HG03060 (cell line): Measurements from ENCODE around the gene PLEKHJ1.
"Not testable (repeated sequence)": the region's sequence is repeated elsewhere in the genome, so short reads cannot be mapped to it uniquely, and the experiment has no call there.

ENCODE experiments used
- ATAC-seq: cut with Tn5 transposase; IDR thresholded peaks from one replicate; pipeline ENCODE4 v1.9.1; 2021; ENCODE audit warnings: low read depth, moderate number of reproducible peaks; ENCODE audit not compliant: unreplicated experiment

PLEKHJ1 gene, protein sequence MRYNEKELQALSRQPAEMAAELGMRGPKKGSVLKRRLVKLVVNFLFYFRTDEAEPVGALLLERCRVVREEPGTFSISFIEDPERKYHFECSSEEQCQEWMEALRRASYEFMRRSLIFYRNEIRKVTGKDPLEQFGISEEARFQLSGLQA

DNA sequence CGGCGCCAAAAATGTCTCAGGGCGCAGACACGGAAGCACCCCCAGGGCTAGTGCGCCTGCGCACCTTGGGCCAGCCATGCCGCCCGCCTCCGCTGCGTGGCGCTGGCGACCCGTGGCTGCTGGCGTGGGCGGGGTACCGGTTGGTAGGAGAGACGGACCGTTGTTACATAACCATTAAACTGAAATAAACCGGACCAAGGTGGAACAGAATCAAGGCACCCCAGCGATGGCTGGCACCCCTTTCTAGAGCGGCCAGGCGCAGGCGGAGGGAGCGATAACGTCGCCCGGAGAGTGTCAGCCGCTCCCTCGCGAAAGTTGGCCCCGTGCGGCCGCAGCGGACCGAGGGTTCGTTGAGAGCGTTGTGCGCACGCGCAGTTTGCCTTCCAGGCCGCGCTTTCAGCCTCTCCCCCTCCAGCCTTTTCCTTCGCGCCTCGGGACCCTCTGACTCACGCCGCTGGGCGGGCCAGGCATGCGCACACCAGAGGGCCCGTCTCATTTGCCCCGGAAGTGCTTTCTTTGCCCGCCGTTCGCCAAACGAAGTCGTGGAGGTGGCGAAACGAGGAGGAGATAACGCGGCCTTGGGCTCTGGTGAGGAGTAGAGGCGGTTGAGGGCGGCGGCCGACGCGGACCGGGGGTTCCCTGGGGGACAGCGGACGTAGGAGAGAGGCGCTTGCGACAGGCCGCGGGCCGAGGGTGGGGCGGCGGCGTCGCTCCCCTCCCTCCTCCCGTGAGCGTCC, at the start of gene PLEKHJ1, which contains the start of gene SF3A2:
TSS of gene PLEKHJ1 (minus strand) at position 16 of the 737 bp plus-strand sequence. CDS start 81 bp downstream, outside the sequence.
TSS of gene SF3A2 (plus strand) at position 511 of the 737 bp plus-strand sequence. CDS start 6,595 bp downstream, outside the sequence.
- ATAC-seq, result peak; percentile 61

DNA sequence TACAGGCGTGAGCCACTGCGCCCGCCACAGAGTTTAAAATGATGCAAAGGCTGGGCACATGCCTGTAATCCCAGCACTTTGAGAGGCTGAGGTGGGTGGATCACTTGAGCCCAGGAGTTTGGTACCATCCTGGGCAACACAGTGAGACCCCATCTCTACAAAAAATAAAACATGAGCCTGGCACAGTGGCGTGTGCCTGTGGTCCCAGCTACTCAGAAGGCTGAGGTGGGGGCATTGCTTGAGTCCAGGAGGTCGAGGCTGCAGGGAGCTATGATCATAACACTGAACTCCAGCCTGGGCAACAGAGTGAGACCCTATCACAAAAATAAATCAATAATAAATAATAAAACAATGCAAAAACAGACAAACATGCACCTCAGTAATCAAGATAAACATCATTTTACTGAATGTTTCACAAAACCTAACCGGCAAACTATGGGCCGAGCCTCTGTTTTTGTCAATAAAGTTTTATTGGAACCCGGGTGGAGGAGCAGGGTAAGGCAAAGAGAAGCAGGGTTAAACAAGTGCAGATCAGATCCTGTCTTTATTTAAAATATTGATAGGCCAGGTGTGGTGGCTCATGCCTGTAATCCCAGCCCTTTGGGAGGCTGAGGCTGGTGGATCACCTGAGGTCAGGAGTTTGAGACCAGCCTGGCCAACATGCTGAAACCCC, 47.8 kb upstream of the PLEKHJ1 start:
- no peak for ATAC-seq

DNA sequence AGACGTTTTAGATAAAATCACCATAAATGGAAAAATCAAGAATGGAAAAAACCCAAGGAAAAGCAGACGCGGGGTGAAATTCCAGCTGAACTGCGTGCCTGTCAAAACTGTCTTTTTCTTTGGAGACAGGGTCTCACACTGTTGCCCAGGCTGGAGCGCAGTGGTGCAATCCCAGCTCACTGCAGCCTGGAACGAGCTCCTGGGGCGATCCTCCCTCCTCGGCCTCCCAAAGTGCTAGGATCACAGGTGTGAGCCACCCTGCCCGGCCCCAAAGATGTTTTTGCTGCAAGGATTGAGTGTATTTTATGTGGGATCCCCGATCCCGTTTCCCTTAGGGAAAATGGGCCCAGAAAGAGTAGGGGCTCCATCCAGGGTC, 46.7 kb upstream of the PLEKHJ1 start:
- ATAC-seq, result no peak

DNA sequence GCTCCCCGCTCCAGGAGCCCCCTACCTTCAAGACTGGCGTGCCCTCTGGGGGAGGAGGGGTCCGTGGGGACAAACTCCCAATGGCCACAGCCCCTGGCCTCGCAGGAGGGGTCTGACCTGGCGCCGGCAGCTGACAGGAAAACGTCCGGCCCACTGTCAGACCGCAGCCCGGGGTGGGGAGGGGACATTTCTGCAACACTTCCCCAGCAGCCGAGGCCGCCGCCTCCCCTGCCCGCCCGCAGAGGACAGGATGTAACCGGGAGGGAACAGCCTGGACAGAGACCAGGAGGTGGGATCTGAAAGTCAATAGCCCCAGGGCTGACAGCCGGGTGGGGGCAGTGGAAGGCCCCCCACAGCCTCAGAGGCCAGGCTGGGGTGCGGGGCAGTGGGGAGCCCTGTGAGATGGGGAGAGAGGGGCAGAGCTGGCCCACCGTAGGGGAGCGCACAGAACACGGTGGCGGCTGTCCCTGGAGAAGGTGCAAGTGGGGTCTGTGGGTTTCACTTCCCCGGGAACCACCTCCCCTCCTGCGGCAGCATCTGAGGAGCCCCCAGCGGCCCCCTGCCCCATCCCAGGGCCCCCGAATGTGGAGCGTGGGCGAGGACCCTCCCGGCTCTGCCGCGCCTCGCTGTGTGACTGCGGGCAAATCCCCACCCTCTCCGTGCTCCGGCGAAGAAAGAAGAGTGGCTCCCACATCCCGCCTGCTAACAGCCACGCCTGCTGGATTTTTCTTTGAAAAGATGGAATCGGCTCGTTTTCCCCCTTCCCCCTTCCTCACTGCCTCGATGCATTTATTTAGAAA, 46.1 kb upstream of the PLEKHJ1 start, which contains the start of gene PEAK3:
TSS of gene PEAK3 (minus strand) at position 114 of the 800 bp plus-strand sequence. CDS start 1,244 bp downstream, outside the sequence.
- no peak for ATAC-seq

DNA sequence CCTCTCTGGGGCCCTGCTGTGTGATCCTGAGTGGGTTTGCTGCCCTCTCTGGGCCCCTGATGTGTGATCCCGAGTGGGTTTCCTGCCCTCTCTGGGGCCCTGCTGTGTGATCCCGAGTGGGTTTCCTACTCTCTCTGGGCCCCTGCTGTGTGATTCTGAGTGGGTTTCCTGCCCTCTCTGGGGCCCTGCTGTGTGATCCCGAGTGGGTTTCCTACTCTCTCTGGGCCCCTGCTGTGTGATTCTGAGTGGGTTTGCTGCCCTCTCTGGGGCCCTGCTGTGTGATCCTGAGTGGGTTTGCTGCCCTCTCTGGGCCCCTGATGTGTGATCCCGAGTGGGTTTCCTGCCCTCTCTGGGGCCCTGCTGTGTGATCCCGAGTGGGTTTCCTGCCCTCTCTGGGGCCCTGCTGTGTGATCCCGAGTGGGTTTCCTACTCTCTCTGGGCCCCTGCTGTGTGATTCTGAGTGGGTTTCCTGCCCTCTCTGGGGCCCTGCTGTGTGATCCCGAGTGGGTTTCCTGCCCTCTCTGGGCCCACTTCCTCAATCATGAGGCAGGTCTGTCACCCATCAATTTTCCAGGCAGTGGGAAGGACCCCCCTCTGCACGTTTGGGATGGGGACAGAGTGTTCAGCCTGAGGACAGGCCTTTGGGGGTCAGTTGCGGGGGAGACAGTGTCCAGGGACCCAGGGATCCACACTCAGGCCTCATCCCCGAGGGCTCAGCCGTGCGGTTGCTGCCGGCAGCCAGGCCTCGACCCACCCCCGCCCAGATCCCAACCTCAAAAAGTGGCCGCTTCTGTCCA, 45.3 kb upstream of the PLEKHJ1 start:
- ATAC-seq, result not testable (repeated sequence)

DNA sequence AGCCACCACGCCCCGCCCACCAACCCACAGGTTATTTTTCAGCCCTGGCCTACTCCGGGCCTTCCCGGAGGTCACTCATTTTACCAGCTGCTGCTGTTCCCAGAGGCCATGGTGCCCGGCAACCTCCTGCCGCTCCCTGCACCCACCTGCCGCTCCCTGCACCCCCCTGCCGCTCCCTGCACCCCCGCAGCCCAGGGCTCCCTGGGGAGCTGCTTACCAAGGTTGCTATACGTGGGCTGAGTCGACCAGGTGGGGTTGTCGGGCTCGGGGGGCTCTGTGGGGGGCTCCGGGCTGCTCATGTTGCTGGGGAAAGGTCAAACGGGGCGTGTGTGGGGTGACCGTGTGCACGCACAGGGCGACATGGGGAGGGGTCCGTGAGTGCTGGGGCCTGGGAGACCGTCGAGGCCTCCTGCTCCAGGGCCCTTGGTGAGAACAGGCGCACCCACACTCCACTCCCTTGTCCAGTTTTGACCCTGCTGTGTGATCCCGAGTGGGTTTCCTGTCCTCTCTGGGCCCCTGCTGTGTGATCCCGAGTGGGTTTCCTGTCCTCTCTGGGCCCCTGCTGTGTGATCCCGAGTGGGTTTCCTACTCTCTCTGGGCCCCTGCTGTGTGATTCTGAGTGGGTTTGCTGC, 44.6 kb upstream of the PLEKHJ1 start:
- no peak for ATAC-seq

DNA sequence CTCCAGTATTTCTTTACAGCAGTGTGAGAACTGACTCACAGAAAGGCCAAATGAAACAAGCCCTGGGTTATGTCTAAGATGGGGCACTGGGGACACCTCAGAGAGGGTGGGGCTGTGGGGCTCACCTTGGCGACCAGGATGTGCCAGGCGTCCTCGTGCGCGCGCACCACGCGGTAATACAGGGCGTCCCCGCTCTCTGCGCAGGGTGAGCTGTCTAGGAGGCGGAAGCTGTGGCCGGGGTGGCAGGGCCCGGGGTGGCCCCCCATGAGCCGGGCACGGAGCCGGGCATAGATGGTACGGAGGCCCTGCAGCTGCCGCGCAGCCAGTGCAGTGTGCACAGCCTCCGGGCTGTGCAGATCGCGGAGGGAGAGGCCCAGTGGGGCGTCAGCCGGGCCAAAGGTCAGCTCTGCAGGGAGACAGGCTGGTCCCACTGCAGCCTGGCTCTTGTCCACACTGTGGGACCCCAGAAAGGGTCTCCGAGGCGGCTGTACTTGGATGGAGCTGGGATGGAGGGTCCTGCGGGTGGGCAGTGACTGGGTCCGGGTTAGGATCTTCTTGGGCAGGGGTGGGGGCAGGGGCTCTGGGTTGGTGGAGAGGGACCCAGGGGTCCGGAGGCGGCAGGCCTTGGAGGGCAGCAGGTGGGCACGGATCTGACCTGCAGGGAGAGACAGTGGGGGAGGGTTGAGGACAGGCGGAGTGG, 42.5 kb upstream of the PLEKHJ1 start:
- no peak for ATAC-seq

DNA sequence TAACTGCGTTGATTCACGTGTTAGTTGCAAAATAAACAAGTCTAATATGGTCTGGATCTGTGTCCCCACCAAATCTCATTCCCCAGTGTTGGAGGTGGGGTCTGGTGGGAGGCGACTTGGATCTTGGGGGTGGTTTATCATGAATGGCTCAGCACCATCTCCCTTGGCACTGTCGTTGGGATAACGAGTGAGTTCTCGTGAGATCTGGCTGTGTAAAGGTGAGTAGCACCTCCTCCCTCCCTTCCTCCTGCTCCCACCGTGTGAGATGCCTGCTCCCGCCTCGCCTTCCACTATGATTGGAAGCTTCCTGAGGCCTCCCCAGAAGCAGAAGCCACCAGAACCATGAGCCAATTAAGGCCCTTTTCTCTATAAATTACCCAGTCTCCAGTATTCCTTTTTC, 41.0 kb upstream of the PLEKHJ1 start:
- no peak for ATAC-seq

DNA sequence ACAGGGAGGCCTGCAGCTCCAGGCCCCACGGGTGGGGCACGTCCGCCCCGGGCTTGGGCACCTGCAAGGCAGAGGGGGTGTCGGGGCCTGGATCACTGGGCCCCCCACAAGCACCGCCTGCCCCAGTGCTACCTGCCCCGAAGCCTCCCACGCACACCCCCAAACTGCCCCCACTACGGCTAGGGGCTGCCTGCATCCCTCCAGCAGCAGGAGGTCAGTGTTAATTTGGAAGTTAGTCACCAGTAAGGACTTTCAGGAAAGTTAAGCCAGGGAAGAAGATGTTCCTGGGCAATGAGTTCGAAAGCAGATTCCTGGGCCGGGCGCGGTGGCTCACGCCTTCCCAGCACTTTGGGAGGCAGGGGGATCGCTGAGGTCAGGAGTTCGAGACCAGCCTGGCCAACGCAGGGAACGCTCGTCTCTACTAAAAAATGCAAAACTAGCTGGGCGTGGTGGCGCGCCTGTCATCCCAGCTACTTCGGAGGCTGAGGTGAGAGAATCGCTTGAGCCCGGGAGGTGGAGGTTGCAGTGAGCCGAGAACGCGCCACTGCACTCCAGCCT, 40.4 kb upstream of the PLEKHJ1 start:
- ATAC-seq, result no peak

DNA sequence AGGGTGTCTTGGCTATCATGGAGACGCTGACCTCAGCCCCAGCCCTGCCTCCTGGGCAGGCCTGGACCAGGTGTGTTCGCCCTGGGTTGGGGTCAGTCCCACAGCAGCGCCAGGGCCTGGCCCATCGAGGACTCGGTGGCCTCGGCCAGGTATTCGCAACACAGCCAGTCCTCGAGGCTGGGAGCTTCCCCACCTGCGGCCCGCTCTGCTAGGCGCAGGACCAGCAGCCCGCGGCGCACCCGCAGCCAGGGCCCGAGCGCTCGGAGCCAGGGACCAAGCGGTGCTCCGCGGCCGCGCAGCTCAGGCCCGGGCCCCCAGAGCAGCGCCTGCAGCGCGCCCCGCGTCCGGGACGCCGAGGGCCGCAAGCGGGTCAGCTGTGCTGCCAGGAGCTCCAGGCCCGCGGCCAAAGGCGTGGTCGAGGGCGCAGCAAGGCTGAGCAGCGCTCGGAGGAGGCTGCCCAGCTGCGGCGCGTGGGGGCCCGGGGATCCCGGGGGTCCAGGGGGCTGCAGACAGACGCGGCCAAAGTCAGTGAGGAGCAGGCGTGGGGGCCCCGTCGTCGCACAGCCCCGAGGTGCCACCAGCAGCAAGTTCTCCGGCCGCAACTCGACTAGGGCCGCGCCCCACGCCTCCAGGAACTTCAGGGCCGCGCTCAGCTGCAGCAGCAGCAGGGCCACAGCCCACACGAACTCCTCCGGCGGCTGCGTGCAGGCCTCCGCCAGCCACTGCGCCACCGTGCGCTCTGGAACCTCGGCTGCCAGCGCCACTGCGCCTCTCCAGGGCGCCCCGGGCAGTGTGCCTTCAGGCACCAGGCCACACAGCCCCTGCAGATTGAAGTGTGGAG, 39.7 kb upstream of the PLEKHJ1 start:
- no peak for ATAC-seq

DNA sequence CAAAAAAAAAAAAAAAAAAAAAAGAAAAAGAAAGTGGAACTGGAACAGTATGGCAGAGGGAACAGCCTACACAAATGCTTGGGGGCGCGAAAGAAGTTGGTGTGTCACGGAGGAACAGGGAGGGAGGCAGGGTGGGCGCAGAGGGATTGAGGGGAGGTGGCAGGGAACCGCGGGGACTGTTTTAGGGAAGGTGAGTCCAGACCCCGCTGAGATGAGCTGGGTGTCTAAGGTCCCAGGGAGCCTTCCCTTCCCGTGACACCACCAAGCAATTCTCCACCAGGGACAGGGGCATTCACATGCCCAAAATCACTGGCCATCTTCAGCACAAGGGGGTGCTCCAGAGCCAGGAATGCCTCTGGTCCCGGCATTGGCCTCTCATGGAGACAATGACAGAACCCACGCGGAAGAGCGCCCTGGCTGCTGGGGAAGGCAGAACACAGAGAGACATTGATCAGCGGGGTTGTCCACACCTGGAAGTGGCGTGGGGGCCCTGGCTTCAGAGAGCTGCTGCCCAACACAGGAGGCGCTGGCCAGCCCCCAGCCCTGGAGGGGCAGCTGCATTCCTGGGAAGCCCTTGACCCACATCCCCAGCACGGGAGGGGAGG, 38.9 kb upstream of the PLEKHJ1 start:
- no peak for ATAC-seq

DNA sequence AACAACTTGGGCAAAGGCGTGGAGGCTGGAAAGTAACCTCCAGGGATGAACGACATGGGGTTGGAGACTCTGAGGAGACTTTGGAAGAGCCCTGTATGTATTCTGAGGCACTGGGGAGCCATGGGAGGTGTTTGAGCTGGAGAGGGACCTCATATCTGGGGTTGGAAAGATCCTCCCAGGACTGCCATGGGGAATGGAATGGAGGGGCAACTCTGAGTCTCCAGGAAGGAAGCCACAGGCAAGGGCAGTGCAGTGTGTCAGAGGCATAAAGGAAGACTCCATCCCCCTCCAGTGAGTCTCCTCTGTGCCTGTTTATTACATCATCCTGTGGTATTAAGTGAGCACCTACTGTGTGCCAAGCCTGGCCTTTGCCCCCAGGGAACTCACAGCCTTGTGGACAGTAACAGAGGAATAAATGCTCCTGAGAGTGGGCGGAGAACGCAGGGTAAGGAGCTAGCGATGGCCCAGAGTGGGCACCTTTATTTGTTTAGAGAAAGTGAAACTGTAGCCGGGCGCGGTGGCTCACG, 38.1 kb upstream of the PLEKHJ1 start:
- no peak for ATAC-seq

DNA sequence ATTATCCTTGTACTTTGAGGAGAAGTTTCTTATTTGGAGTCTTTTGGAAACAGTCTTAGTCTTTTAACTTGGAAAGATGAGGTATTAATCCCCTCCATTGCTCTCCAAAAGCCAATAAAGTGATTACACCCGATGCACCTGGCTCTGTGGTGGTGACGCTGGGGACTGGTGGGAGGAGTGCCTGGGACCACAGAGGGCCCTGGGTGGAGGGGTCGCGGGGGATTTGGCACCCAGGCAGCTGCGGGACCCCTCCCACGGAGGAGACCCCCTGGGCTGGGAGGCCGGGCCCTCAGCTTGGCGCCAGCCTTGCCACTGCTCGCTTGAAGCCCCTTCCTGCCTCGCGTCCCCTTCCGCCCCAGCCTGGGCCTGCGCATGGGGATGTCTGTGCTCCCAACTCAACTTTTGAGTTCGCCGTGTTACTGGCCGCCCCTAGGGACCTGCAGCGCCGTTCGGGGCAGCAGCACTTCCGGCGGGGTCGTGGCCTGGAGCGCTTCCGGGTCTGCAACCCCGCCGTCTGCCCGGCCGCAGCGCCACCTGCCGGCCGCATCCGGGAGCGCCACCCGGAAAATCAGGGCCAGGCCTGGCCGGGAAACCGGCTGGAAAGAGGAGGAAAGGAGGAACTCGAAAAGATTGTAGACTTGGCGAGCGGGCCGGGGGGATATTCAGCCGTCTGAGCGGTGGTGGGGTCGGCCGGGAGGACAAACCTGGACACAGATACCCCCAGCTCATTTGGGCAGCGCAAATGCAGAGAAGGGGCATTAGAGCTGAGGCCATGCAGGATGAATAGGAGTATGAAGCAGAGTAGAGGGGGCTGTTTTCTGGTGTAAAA, 37.4 kb upstream of the PLEKHJ1 start:
- ATAC-seq, result no peak

DNA sequence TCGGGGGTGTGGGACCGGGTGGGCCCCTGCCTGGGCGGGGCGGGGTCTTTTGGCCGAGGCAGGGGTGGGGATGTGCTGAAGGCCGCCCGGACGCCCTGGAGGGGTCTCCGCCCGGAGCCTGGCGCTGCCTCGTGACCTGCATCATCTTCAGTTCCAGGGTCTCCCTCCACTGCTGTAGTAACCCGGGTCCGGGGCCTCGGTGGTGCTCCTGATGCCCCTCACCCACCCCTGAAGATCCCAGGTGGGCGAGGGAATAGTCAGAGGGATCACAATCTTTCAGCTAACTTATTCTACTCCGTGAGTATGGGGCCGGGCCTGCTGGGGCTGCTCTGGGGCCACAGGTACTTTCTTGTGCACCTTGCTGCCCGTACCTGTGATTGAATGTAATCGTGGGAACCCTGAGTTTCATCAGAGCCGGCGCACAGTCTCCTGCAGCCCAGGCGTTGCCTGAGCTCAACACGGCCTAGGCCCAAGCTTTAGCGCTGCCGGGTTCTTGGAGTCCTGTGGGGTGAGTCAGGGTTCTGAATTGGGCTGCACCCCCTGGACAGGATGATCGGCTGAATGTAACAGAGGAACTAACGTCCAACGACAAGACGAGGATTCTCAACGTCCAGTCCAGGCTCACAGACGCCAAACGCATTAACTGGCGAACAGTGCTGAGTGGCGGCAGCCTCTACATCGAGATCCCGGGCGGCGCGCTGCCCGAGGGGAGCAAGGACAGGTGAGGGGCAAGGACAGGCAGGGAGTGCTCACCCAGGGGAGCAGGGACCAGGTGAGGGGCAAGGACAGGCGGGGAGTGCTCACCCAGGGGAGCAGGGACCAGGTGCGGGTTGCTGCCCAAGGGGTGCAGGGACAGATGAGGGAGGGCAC, 35.3 kb upstream of the PLEKHJ1 start:
- ATAC-seq, result no peak
